ENCODE data around the gene SPIN1.

Gene SPIN1

DNA sequence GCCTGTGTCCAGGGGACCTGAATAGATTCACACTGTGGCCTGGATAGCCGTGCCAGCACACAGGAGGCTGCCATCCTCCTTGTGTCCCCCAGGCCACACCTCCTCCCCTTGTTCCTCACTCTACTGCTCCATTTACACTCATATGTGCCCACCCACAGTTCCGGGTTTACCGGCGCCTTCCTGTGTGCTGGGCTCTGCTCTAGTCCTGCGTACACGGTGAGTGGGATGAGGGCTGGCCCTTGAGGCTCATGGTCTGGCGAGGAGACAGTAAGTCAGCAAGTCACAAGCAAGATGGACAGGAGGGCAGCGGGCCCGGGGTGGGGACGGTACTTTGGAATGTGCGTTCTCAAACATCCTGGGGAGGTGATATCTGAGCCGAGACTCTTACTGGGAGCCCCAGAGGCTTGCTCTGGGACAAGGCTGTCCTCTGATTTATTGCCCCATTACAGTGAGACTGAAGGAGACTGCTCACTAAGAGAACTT, 114.3 kb downstream of the SPIN1 start:
- CTCF ChIA-PET, result no interaction called here
- DNase-seq (ENCODE audit: extremely low spot score), result no peak
- no peak for TF ChIP-seq CTCF (IDR thresholded peaks at IDR 0.05; ENCODE audit: control extremely low read depth, extremely low read depth, low read depth, missing control alignments)
- POLR2A ChIA-PET, result no interaction called here

DNA sequence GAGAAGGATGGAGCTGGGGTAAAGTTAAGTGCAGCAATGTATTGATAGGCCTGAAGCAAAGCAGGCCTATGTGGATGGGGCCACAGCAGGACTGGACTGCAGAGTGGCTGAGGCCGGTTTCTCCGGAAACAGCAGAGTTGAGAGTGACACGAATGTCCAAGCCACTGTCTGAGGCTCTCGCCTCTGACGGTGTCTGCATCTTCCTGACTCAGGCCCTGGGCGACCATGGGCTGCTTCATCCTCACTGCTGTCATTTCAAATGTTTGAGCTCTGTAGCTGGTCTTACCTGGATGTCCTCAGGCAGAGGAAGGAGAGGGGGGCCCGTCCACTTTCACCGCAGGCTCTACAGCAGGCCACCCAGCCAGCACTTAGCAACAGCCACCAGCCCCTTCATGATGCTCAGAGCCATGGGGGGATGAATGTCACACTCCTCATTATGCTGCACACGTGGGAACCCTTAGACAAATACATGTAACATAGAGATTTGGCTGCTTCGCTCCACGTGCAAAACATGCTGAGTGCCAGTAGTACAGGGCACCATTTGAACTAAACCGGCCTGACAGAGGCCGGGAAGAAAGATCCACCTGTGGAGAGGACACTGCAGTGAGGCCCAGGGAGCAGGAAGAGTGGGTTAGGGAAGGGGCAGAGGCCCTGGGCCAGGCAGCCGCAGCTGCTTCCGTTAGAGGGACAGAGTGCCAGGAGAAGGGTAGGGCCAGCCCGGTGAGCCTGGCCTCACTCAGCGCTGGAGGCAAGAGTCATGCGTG, 115.0 kb downstream of the SPIN1 start:
- POLR2A ChIA-PET, result no interaction called here
- CTCF ChIA-PET, result no interaction called here
- no peak for DNase-seq (ENCODE audit: extremely low spot score)
- TF ChIP-seq CTCF (IDR thresholded peaks at IDR 0.05; ENCODE audit: control extremely low read depth, extremely low read depth, low read depth, missing control alignments), result no peak

GRCh38 chr9:88503845-88504764, 115.9 kb downstream of the SPIN1 start:
- TF ChIP-seq CTCF (IDR thresholded peaks at IDR 0.05; ENCODE audit: control extremely low read depth, extremely low read depth, low read depth, missing control alignments), result no peak

GRCh38 chr9:88508326-88508725, 120.1 kb downstream of the SPIN1 start:
- ChIA-PET CTCF (no interaction called here), POLR2A (no interaction called here)
- TF ChIP-seq CTCF (IDR thresholded peaks at IDR 0.05; ENCODE audit: control extremely low read depth, extremely low read depth, low read depth, missing control alignments), result no peak
- DNase-seq (ENCODE audit: extremely low spot score), result no peak

More at GRCh38 chr9:88503845-88504764, 115.9 kb downstream of the SPIN1 start:
- ChIA-PET POLR2A (no interaction called here), CTCF (no interaction called here)
- no peak for DNase-seq (ENCODE audit: extremely low spot score)

DNA sequence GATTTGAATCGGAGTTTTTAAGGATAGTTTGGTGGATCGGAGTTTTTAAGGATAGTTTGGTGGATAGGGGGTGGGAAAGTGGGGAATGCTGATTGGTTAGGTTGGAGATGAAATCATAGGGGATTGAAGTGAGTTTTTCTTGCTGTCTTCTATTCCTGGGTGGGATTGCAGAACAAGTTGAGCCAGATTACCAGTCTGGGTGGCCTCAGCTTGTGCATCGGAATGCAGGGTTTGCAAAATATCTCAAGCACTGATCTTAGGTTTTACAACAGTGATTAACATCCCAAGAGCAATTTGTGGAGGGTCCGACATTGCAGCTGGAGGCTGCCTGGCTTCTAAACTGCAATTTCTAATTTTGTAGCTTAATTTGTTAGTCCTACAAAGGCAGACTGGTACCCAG, 123.7 kb downstream of the SPIN1 start:
- ChIA-PET POLR2A (no interaction called here), CTCF (no interaction called here)
- DNase-seq (ENCODE audit: extremely low spot score), result no peak
- TF ChIP-seq CTCF (IDR thresholded peaks at IDR 0.05; ENCODE audit: control extremely low read depth, extremely low read depth, low read depth, missing control alignments), result no peak

- POLR2A ChIA-PET, result no interaction called here
- DNase-seq (ENCODE audit: extremely low spot score), result no peak
- no peak for TF ChIP-seq CTCF (IDR thresholded peaks at IDR 0.05; ENCODE audit: control extremely low read depth, extremely low read depth, low read depth, missing control alignments)
- CTCF ChIA-PET, result no interaction called here
These were observed 126.0 kb downstream of the SPIN1 start for GRCh38 chr9:88514247-88514646.
